ENCODE results near the gene CREB5.

GRCh38 chr7:28858895-28859294, 446.6 kb downstream of the CREB5 start:
- no peak for TF ChIP-seq CTCF (IDR thresholded peaks at IDR 0.05)
- TF ChIP-seq EP300 (IDR thresholded peaks at IDR 0.05) = no peak
- TF ChIP-seq POLR2A (IDR thresholded peaks at IDR 0.05) = no peak
- TF ChIP-seq POLR2AphosphoS5 (IDR thresholded peaks at IDR 0.05) = no peak
